GM18867 (cell line): ENCODE measurements around the gene MMP3.

Experiments
- ATAC-seq: cut with Tn5 transposase; IDR thresholded peaks from one replicate; pipeline ENCODE4 v1.9.1; 2021; ENCODE audit warnings: mild to moderate bottlenecking, moderate library complexity; ENCODE audit not compliant: unreplicated experiment

MMP3 gene

GRCh38 chr11:102832612-102833011, 10.8 kb downstream of the MMP3 start:
- ATAC-seq: no peak

DNA sequence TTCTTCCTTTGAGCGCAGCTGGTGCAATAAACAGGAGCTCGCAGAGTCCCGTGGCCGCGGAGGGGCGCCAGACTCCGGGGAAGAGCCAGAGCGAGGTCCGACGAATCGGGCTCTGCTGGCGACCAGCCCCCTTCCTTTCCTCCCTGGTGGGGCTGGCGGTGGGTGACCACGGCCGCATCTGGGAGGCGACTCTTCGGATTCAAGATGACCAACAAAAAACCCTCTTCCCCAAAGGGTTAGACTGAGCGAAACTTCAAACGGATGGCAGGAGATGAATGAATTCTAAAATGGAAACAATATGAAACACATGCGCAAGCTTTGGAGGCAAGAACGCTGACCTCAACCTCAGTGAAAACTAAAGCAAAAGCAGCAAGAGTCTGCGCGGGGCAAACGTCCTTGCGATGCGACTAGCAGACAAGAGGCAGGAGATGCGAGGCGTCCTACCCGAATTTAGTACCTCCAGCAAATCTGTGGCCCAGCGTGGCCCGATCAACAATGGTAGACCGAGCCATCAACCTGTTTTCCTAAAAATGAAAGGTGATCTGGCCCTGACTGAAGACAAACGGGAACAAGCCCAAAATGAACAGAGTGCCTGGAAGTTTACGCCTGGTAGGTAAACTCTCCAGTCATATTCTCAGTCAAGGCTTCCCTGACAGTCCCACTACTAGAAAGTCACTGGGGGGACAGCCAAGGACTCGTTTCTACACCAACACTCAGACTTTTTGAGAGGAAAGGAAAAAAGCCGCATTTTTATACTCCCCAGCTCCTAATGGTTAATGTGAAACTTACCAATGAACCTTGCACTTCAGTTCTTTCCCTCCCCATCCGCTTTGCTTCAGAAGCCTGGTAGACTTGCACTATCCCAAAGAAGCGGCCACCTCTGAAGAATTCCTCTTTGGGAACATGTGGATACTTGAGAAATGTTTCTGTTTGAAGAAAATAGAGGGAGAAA, 11.6 kb downstream of the MMP3 start:
- no peak for ATAC-seq

- no peak for ATAC-seq
These were observed 12.3 kb downstream of the MMP3 start for GRCh38 chr11:102831128-102831488.

DNA sequence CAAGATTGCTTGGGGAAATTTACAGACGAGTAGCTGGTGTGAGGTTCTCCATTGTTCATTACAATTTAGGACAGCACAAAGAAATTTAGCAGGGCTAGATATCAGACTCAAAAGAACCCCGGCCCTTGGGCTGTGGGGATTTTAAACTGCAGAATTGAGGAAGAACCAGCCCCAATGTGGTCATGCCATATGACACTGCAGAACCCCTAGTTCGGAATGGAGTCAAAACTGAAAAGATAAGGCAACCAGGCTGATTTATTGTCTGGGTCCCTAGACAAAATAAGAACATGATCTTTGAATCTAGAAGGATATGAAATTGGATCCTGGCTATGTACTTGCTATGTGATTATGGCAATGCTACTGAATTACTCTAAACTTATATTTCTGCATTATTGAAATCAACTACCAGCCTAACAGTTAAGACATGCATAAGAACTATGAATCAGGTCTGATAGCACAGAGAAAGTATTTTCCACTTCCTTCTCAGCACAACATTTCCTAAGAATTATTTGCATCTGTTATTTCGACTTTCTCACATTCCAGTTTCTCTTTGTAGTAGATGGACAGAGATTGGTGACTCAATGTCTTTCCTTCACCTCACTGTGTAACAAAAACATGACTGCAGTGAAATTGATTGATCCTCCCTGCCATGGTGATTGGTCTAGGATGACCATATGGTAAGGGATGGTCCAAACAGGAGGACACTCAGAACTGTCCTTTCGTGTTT, 13.2 kb downstream of the MMP3 start:
- no peak for ATAC-seq

DNA sequence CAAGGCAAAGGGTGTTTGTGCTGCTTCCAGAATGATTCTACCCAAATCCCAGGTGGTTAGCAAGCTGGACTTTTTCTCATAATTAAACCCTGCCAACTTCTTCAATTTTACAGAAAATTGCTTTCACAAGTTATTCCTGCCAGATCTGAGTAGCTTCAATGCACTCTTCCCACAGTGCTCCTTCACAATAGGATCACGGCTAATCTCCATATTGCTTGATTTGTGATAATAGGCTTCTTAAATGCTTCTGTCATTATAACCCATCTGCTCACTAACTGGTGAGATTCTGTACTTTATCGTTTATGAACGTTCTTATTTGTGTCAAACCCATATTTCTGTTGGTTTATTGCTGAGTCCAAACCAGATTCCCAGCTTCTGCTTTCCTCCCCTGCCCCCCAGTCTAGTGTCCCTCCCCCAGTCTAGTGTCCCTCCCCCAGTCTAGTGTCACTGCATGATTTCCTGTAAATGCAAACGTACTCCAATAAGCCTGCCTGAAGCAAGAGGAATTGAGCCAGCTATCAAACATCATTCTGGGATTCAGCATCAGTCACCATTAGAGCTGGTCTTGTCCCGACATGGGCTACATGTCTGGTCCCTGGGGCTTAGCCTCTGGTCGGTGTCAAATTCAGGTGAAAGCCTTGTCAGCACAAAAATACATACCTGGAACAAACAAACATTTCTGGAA, 14.0 kb downstream of the MMP3 start:
- ATAC-seq: no peak

- ATAC-seq: no peak
These were observed 18.9 kb downstream of the MMP3 start for GRCh38 chr11:102824556-102824955.

- no peak for ATAC-seq
These were observed 23.9 kb downstream of the MMP3 start for GRCh38 chr11:102819491-102819890.

- no peak for ATAC-seq
These were observed 29.9 kb downstream of the MMP3 start for GRCh38 chr11:102813484-102813883.

GRCh38 chr11:102812188-102812587, 31.2 kb downstream of the MMP3 start:
- no peak for ATAC-seq

DNA sequence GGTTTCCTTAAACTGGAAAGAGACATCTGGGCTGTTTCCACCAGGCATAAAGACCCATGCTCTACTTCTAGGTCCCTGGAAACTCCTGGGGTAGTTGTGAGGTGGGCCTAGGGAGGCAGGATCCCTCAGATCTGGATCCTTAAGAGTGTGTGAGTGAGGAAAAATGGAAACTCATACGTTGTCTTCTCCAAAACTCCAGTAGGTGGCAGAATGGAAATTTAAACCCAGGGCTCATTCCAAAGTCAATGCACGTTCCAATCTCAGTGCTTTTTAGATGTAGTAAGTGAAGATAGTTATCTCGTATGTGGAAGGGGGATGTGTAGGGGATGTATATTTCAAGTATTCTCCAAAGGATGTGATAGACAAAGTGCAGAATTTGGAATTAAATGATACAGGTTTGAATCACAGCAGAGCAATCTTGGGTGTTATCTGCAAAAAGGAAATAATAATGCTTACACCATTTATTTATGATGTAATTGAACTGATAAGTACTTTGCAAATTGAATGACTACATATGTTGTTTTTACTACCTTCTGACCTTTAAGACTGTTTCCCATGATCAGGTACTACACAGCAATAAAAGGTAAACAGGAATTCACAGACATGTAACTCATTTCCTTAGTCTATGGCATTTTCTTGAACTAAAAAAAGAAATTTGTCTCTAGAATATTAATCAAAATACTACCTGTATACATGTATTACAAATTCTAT, 32.3 kb downstream of the MMP3 start:
- no peak for ATAC-seq

GRCh38 chr11:102809971-102810370, 33.4 kb downstream of the MMP3 start:
- no peak for ATAC-seq

GRCh38 chr11:102807921-102808320, 35.5 kb downstream of the MMP3 start:
- peak; percentile 77 for ATAC-seq

- no peak for ATAC-seq
These were observed 37.1 kb downstream of the MMP3 start for GRCh38 chr11:102806296-102806695.

GRCh38 chr11:102802341-102802740, 41.1 kb downstream of the MMP3 start:
- no peak for ATAC-seq

DNA sequence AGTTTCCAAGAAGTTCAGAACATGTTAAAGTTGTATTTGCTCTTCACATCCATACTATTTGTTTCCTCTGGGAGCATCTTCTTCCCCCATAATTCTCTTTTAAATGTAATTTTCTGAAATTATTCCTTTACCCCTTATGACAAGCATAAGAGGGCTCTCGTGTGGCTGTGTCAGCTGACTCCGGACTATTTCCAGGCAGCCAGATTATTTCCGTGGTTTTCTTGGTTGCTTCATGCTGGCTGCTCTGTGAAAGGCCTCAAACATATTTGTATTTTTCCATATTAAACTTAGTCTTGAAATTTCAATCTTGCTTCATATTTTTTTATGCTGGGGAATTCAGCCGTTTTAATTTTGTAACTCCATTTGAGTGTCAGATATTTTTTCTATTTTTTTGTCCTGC, 42.6 kb downstream of the MMP3 start:
- no peak for ATAC-seq

- no peak for ATAC-seq
These were observed 43.6 kb downstream of the MMP3 start for GRCh38 chr11:102799681-102800340.

DNA sequence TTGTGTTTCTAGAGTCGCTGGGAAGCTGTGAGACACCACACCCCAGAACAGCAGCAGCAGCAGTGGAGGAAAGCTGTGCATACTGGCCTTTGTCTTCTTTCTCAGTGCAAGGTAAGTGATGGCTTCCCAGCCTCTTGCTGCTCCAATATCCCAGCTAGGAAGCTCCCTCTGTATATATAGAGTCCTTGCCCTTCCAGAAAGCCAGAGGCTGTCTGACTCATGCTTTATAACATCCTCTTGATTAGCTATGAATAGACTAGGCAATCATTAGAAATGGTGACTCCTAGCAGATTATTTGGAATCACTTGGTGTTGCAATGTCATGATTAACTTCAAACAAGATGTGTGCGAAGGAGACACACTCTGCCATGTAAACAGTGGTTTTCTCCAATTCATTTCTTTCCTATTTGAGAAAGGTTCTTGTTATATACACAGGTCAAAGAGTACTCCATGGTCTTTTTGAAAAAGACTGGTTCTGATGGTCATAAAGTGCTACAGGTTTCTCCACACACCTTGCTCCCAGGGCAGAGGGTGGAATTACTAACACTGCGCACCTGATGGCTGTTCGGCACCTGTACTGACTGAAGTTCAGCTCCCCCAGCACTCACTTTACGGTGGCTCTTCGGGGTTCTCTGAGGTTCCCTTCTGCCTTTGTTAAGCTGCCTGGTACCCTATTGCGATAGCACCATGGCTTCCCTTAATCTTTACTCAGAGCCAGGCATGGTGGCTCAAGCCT, 45.2 kb downstream of the MMP3 start, which contains the start of gene MMP1:
TSS of gene MMP1 (minus strand) at position 149 of the 735 bp plus-strand sequence. CDS start at position 81, 68 bp downstream.
- ATAC-seq: no peak

DNA sequence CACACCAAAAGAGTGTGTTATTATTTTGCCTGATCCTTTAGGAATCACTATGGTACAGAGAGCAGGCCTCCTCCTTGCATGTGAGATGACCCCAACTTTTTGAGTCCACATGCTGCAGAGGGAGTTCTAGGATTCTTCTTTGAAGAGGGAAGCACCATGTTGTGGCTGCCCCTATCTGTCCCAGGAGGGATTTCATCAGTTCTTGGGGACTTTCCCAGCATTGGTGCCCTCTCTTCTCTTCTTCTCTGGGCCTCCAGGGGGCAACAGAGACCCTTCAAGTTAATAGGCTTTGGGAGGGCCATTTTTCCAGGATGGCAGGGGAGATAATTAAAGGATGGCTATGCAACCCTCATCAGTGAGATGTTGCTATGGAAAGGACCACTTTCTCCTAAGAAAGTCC, 49.0 kb downstream of the MMP3 start:
- ATAC-seq: peak; percentile 94

- ATAC-seq: no peak
These were observed 49.6 kb downstream of the MMP3 start for GRCh38 chr11:102793677-102794290.
